ENCODE results near the gene RPGRIP1.
"Not testable (repeated sequence)": the region's sequence is repeated elsewhere in the genome, so short reads cannot be mapped to it uniquely, and the experiment has no call there.

RPGRIP1 gene

GRCh38 chr14:21287168-21287567 lies 7.3 kb downstream of the RPGRIP1 start:
- no peak for DNase-seq (ENCODE audit: low read depth)
- no peak for TF ChIP-seq CTCF (conservative IDR thresholded peaks at IDR 0.05; ENCODE audit: low read depth, low read length)
- H3K4me3 ChIP-seq (ENCODE audit: low read length), result no peak overlapping the region

- H3K4me3 ChIP-seq (ENCODE audit: low read length), result not testable (repeated sequence)
These were observed 14.1 kb downstream of the RPGRIP1 start for GRCh38 chr14:21294026-21294425.

GRCh38 chr14:21298358-21298757 lies 18.5 kb downstream of the RPGRIP1 start:
- no peak for TF ChIP-seq CTCF (conservative IDR thresholded peaks at IDR 0.05; ENCODE audit: low read depth, low read length)
- H3K4me3 ChIP-seq (ENCODE audit: low read length), result no peak overlapping the region
- DNase-seq (ENCODE audit: low read depth), result no peak

More at GRCh38 chr14:21294026-21294425, 14.1 kb downstream of the RPGRIP1 start:
- not testable (repeated sequence) for DNase-seq (ENCODE audit: low read depth)

- no peak overlapping the region for H3K4me3 ChIP-seq (ENCODE audit: low read length)
- no peak for DNase-seq (ENCODE audit: low read depth)
- no peak for TF ChIP-seq CTCF (conservative IDR thresholded peaks at IDR 0.05; ENCODE audit: low read depth, low read length)
These were observed 19.8 kb downstream of the RPGRIP1 start for GRCh38 chr14:21299562-21300130.

- H3K4me3 ChIP-seq (ENCODE audit: low read length), result peak overlapping the region; percentile 52
- no peak for TF ChIP-seq CTCF (conservative IDR thresholded peaks at IDR 0.05; ENCODE audit: low read depth, low read length)
- no peak for DNase-seq (ENCODE audit: low read depth)
These were observed 21.0 kb downstream of the RPGRIP1 start for GRCh38 chr14:21300892-21301291.

- no peak for DNase-seq (ENCODE audit: low read depth)
- no peak for TF ChIP-seq CTCF (conservative IDR thresholded peaks at IDR 0.05; ENCODE audit: low read depth, low read length)
- no peak overlapping the region for H3K4me3 ChIP-seq (ENCODE audit: low read length)
These were observed 22.3 kb downstream of the RPGRIP1 start for GRCh38 chr14:21302013-21302835.

GRCh38 chr14:21302836-21303140 lies 22.9 kb downstream of the RPGRIP1 start:
- DNase-seq (ENCODE audit: low read depth); H3K4me3 ChIP-seq (ENCODE audit: low read length): not testable (repeated sequence)

GRCh38 chr14:21307637-21308036 lies 27.8 kb downstream of the RPGRIP1 start:
- H3K4me3 ChIP-seq (ENCODE audit: low read length), result no peak overlapping the region
- TF ChIP-seq CTCF (conservative IDR thresholded peaks at IDR 0.05; ENCODE audit: low read depth, low read length), result no peak
- DNase-seq (ENCODE audit: low read depth), result no peak
